NK-92 treated with Interleukin-12 subunit alpha and Interleukin-12 subunit beta, amount 100 ng/mL, for 24 hours (cell line): Measurements from ENCODE around the gene KIF21B.
"Not testable (repeated sequence)": the region's sequence is repeated elsewhere in the genome, so short reads cannot be mapped to it uniquely, and the experiment has no call there.

ENCODE experiments used
- DNase-seq: peaks from one replicate; lab custom pipeline; 2025; lab: John Stamatoyannopoulos, UW

The KIF21B gene

DNA sequence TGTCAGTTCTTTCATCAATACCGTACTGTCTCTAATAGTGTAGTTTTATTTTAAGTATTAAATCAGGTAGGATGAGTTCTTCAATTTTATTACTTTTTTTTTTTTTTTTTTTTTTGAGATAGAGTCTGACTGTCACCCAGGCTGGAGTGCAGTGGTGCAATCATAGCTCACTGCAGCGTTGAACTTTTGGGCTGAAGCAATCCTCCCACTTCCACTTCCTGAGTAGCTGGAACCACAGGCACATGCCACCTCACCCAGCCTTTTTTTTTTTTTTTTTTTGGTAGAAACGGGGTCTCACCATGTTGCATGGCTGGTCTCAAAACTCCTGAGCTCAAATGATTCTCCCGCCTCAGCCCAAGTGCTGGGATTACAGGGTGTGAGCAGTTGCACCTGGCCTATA, 84.6 kb downstream of the KIF21B start:
- DNase-seq = peak; percentile 56

DNA sequence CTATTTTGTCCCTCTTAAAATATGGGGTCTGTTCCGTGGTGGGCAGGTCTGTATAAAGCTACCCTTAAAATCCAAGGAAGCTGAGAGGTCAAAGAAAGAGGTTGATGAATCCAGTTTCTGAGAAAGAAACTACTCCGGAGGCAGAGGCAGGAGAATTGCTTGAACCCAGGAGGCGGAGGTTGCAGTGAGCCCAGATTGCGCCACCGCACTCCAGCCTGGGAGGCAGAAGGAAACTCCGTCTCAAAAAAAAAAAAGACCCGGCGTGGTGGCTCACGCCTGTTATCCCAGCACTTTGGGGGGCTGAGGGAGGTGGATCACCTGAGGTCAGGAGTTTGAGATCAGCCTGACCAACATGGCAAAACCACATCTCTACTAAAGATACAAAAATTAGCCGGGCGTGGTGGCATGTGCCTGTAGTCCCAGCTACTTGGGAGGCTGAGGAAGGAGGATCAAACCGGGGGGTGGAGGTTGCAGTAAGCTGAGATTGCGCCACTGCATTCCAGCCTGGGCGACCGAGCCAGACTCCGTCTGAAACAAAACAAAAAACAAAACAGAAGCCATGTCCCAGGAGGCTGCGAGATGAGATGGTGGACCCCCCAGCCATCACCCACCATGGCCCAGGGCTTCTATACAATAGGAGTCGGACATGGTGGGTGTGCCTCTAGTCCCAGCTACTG, 88.1 kb downstream of the KIF21B start:
- not testable (repeated sequence) for DNase-seq

DNA sequence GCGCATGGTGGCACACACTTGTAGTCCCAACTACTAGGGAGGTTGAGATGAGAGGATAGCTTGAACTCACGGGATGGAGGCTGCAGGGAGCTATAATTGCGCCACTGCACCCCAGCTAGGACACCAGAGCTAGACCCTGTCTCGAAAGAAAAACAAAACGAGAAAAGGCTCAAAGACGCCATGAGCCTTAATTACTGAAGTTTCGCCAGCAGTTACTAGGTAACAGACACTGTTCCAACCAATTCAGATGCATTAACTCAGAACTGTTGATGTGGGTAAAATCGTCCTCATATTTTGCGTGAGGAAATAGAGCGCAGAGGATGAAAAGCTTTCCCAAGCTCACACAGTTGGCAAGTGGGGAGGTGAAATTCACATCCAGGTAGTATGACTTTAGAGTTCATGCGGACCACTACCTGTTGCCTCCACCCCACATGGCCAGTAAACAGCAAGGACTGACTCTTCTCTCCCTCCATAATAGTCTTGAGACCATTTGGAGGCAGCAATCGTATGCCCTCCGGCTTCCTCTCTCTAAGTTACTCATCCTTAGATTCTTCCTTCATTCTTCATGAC, 88.8 kb downstream of the KIF21B start:
- DNase-seq = no peak

DNA sequence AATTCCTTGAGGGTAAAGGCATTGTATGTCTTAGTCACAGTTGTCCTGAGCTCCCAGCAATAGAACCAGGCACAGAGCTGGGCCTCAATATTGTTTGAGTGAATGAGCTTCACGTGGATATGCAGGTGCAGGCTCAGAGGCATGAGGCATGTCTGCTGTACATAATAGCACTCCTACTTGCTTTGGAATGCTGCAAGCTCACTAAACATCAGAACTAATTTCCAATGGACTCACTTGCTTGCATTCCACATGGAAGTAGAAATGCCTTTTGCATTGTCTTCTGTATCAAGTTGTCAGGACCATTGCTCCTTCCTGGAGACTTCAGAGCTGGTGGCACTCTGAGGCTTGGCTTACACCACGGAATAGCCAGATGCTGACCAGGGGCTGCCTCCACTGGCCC, 91.7 kb downstream of the KIF21B start:
- no peak for DNase-seq

DNA sequence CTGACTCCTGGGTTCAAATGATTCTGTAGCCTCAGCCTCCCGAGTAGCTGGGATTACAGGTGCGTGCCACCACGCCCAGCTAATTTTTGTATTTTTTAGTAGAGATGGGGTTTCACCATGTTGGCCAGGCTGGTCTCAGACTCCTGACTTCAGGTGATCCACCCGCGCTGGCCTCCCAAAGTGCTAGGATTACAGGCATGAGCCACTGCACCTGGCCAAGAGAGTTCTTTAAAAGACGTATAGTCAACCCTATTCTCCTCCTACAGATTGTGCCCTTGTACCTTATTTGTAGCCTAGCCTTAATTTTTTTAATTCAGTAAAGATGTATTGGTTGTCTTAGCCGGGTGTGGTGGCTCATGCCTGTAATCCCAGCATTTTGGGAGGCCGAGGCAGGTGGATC, 93.2 kb downstream of the KIF21B start:
- DNase-seq = not testable (repeated sequence)

DNA sequence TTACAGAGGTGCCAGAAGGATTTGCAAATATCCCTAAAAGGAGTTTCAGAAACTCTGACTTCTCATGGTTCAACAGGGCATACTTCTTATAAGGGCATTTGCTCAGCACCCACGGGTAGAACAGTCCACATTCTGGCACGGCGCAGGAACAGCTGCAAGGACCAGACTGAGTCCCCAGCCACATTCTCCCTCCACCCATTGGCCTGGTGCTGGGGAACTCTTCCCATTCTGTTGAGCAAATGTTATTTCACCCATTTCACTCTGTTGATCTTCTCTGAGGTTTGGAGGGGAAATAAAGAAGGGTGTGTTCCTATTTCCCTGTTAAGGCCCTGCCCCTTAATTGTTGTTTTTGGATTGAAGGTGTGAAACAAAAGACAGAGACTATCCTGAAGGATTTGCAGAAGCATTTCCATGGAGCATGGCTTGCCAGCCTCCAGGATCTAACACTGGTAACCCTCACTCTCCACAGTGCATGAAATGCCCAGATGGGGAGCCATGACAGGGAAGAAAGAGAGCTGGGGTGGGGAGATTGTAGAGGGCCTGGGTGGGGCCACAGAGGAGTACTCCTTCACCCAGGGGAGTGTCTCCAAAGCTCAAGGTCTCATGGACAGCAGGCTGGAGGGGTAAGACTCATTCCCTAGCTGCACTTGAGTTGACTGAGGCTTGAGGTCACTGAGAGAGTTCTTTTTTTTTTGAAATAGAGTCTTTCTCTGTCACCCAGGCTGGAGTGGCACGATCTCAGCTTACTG, 93.8 kb downstream of the KIF21B start:
- DNase-seq = no peak

DNA sequence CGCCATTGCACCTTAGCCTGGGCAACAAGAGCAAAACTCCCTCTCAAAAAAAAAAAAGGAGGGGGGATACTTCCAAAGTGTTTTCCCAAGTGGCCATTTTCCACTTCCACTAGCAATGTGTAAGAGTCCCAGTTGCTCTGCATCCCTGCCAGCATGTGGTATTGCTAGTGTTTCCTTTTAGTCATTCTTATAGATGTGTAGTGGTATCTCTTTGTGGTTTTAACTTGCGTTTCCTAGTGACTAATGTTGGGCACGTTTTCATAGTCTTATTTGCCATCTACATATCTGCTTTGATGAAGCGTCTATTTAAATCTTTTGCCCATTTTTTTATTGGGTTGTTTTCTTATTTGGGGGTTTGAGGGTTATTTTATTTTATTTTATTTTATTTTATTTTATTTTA, 97.7 kb downstream of the KIF21B start:
- peak; percentile 18 for DNase-seq

DNA sequence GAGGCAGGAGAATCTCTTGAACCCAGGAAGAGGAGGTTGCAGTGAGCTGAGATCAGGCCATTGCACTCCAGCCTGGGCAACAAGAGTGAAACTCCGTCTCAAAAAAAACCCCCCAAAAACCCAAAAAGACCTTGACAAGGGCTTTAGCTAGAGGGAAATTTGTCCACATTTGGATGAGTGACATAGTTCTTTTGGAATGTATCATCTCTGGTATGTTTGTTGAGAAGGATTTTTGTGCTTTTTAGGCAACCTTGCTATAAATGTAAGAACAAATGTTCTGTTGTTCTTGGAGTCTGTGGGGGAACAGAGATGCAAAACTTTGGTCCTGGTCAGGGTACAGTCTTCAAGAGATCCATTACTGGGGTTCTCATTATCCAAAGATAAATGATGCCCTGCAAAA, 99.9 kb downstream of the KIF21B start:
- DNase-seq = no peak

DNA sequence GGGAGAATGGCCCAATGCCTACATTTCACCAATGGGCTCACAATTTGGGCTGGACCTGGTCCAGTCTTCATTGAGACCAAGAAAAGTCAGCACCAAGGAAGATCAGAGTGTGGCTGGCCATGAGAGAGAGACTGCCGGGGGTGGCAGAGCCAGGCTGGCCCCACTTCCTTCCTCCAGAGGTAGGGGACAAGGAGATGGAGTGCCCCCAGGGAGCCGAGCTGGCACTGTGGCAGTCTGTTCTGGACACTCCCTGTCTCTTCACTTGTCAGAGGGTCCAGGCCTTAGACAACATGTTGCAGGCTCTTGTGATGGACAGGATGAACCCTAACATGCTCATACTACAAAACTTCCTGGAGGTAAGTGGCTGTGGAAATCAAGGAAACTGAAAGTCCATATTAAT, 101.1 kb downstream of the KIF21B start:
- no peak for DNase-seq

DNA sequence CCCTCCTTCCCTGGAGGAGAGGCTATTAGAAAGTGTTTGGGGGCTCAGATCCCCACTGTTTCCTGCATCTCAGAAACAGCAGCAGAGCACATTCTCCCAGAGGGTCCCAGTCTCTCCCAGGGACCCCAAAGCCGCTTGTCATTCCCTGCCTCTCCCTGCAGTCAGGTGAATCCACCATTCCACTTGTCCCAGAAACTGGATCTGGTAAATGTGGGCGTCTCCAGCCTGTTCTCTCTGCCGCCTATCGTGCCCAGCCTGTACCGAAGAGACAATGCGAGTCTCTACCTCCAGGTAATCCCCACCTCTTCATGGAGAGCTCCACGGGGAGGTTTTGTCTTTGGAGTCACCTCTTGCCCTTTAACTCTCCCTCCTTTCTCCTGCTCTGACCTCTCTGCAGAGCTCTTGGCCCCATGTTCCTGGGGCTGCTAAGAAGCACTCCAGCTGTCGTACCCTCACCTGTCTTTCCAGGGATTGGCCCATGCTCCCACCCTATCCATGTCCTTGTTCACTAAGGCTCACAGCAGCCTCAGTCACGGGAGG, 101.9 kb downstream of the KIF21B start:
- no peak for DNase-seq
